ENCODE results near the gene ZPBP. TPM values are rescaled to one million over a fixed set of nuclear protein-coding genes. Genes with fewer than 3 reads are reported as not detected.

Gene ZPBP
- total RNA-seq, 1 experiment from 2014 or later = not detected

DNA sequence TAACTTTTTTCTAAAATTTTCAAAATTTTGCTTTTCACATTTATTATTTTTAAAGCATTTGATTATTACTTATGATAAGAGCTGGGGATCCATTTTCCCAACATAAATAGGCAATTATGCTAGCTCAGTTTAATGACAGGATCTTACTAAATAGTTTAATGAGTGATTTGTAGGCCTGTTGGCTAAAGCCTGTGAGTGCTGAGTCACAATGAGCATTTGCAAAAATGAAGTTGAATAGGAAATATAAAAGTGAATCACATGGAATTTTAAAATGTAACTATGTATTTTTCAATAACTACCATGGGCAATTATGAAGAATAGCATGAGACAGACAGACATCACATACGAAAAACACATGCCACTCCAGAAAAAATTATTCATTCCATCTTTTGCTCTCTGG is 45.1 kb upstream of the ZPBP start:
- no peak overlapping the region for H3K4me2 ChIP-seq (ENCODE audit: insufficient read depth, insufficient read length, low read length)
- Mint-ChIP-seq H3K36me3 (ENCODE audit: insufficient read depth in 1 of 3, low read depth in 3 of 3) (peaks cover 0 to 4% (median 0%) of the 10 kb centered on the region in 3 experiments; a peak in 2 of 7 replicates), H3K4me3 (no peak overlapping the region), H3K9me3 (peaks cover 3% of the 10 kb centered on the region in 2 experiments; a peak in 4 of 5 replicates), H3K27ac (no peak overlapping the region), H3K4me1 (no peaks in the 10 kb centered on the region), H3K27me3 (ENCODE audit: low read depth) (no peaks in the 10 kb centered on the region; the same call in 1 of the 2 replicates)
- H2AFZ ChIP-seq (ENCODE audit: low read length) = no peak overlapping the region
- H3K27ac ChIP-seq (ENCODE audit: insufficient read length, low read depth, low read length) = no peak overlapping the region
- no peak overlapping the region for H3K4ac ChIP-seq (ENCODE audit: low read depth, low read length)
- no peaks in the 10 kb centered on the region for H3K9me3 ChIP-seq (ENCODE audit: control insufficient read depth, low read depth, low read length)
- H4K5ac ChIP-seq (ENCODE audit: insufficient read length, low read depth, low read length) = no peak overlapping the region
- no peaks in the 10 kb centered on the region for H4K20me1 ChIP-seq (ENCODE audit: control insufficient read depth, insufficient read depth, insufficient read length)
- H3K79me2 ChIP-seq (ENCODE audit: insufficient read depth, low read length) = no peaks in the 10 kb centered on the region
- H2AK5ac ChIP-seq (ENCODE audit: insufficient read length, low read length) = no peak overlapping the region
- H4K8ac ChIP-seq (replicated peaks; ENCODE audit: insufficient read length, low read depth, low read length) = no peak overlapping the region
- no peaks in the 10 kb centered on the region for H3K79me1 ChIP-seq (ENCODE audit: insufficient read depth, low read depth, low read length, poor library complexity, severe bottlenecking)
- H2BK15ac ChIP-seq (ENCODE audit: low read depth, low read length) = no peak overlapping the region
- no peak overlapping the region for H4K91ac ChIP-seq (ENCODE audit: insufficient read length, low read depth, low read length)
- H3K56ac ChIP-seq (ENCODE audit: insufficient read length, low read depth, low read length) = no peak overlapping the region
- no peaks in the 10 kb centered on the region for H3K27me3 ChIP-seq (ENCODE audit: insufficient read depth, low read length)
- no peak for DNase-seq
- no peak overlapping the region for H2BK5ac ChIP-seq (ENCODE audit: insufficient read length, low read length)
- no peak overlapping the region for H3K14ac ChIP-seq (ENCODE audit: insufficient read depth, low read length)
- no peaks in the 10 kb centered on the region for H3K23me2 ChIP-seq (ENCODE audit: insufficient read length, low read depth, low read length, poor library complexity, severe bottlenecking)
- H3K23ac ChIP-seq (ENCODE audit: insufficient read length, low read depth, low read length) = no peak overlapping the region
- H3K18ac ChIP-seq (ENCODE audit: insufficient read length, low read depth, low read length) = no peak overlapping the region
- no CpG with 5 or more reads among the region's 1 CpG for WGBS (ENCODE audit: extremely low coverage, insufficient read length, low lambda C conversion rate)
- no peaks in the 10 kb centered on the region for H3K4me1 ChIP-seq (ENCODE audit: insufficient read depth, low read length)
- H2BK20ac ChIP-seq (ENCODE audit: low read depth, low read length, poor library complexity, severe bottlenecking) = no peak overlapping the region
- H3K9ac ChIP-seq (ENCODE audit: extremely low read depth, insufficient read length, low read length) = no peak overlapping the region
- no peak overlapping the region for H2BK120ac ChIP-seq (ENCODE audit: low read depth, low read length, poor library complexity, severe bottlenecking)
- no peak overlapping the region for H3T11ph ChIP-seq (ENCODE audit: low read length)
- H2BK12ac ChIP-seq (ENCODE audit: insufficient read length, low read depth, low read length) = no peak overlapping the region
- TF ChIP-seq, protein P1, sequence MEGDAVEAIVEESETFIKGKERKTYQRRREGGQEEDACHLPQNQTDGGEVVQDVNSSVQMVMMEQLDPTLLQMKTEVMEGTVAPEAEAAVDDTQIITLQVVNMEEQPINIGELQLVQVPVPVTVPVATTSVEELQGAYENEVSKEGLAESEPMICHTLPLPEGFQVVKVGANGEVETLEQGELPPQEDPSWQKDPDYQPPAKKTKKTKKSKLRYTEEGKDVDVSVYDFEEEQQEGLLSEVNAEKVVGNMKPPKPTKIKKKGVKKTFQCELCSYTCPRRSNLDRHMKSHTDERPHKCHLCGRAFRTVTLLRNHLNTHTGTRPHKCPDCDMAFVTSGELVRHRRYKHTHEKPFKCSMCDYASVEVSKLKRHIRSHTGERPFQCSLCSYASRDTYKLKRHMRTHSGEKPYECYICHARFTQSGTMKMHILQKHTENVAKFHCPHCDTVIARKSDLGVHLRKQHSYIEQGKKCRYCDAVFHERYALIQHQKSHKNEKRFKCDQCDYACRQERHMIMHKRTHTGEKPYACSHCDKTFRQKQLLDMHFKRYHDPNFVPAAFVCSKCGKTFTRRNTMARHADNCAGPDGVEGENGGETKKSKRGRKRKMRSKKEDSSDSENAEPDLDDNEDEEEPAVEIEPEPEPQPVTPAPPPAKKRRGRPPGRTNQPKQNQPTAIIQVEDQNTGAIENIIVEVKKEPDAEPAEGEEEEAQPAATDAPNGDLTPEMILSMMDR (conservative IDR thresholded peaks at IDR 0.05) = no peak

Data from H9 (cell line).